WTC11 (cell line): Measurements from ENCODE around the gene TOX2. TPM values are rescaled to one million over a fixed set of nuclear protein-coding genes. Genes with fewer than 3 reads are reported as not detected.

Experiments
- ATAC-seq: fragments of 200-7000 bp; cut with Tn5 transposase; 2 replicates; pipeline ENCODE4 v1.10.0; 2021; ENCODE audit warnings: mild to moderate bottlenecking, moderate library complexity
- CTCF ChIA-PET: fragments of 300-600 bp; sonication (Branson Sonifier 250); formaldehyde crosslinking; loops from one replicate; lab custom pipeline; 2021; ENCODE audit warnings: antibody characterized with exemption; lab: Charles Lee
- POLR2A ChIA-PET: fragments of 350-600 bp; sonication (Branson Sonifier 250); formaldehyde crosslinking; loops from one replicate; lab custom pipeline; 2021; ENCODE audit warnings: antibody characterized with exemption; lab: Charles Lee
- DNase-seq: peaks from one replicate; pipeline ENCODE4 v3.0.0; 2021; ENCODE audit warnings: low spot score
- H3K27ac Mint-ChIP-seq: 2 replicates; pipeline ENCODE4 v1.8.0; 2021; ENCODE audit warnings: mixed read lengths
- H3K27me3 Mint-ChIP-seq: 2 replicates; pipeline ENCODE4 v1.8.0; 2021; ENCODE audit warnings: low read depth, mild to moderate bottlenecking, moderate library complexity, mixed read lengths
- H3K36me3 Mint-ChIP-seq: 2 replicates; pipeline ENCODE4 v1.8.0; 2021; ENCODE audit warnings: mixed read lengths
- H3K4me1 Mint-ChIP-seq: 2 replicates; pipeline ENCODE4 v1.8.0; 2022; ENCODE audit warnings: mixed read lengths
- H3K4me3 Mint-ChIP-seq: 2 replicates; pipeline ENCODE4 v1.8.0; 2021; ENCODE audit warnings: mild to moderate bottlenecking, moderate library complexity, mixed read lengths
- H3K9me3 Mint-ChIP-seq: 2 replicates; pipeline ENCODE4 v1.8.0; 2021; ENCODE audit warnings: mixed read lengths
- AFF4 ChIP-seq: sonication (generic); formaldehyde crosslinking; IDR thresholded peaks from 2 replicates; pipeline ENCODE4 v1.8.1; 2023; ENCODE audit warnings: mild to moderate bottlenecking, missing genetic modification reagents, borderline replicate concordance
- ATF3 ChIP-seq: sonication (generic); formaldehyde crosslinking; conservative IDR thresholded peaks from 2 replicates; pipeline ENCODE4 v1.8.1; 2022; ENCODE audit warnings: mild to moderate bottlenecking, missing genetic modification reagents
- E2F1 ChIP-seq: sonication (generic); formaldehyde crosslinking; IDR thresholded peaks from 2 replicates; pipeline ENCODE4 v1.8.0; 2022; ENCODE audit warnings: mild to moderate bottlenecking, missing genetic modification reagents
- HMGA2 ChIP-seq: fragments of 250-450 bp; sonication (Bioruptor Pico); IDR thresholded peaks from 2 replicates; pipeline ENCODE4 v1.4.0; 2021; ENCODE audit warnings: mild to moderate bottlenecking, moderate library complexity
- IRF1 ChIP-seq: sonication (generic); formaldehyde crosslinking; IDR thresholded peaks from 2 replicates; pipeline ENCODE4 v1.8.0; 2023; ENCODE audit warnings: missing genetic modification reagents
- MLX ChIP-seq: sonication (generic); formaldehyde crosslinking; IDR thresholded peaks from 2 replicates; pipeline ENCODE4 v1.8.1; 2023; ENCODE audit warnings: mild to moderate bottlenecking, missing genetic modification reagents, moderate library complexity
- NFE2L1 ChIP-seq: sonication (generic); formaldehyde crosslinking; IDR thresholded peaks from 2 replicates; pipeline ENCODE4 v1.8.1; 2023; ENCODE audit warnings: missing genetic modification reagents
- NFYB ChIP-seq: sonication (generic); formaldehyde crosslinking; conservative IDR thresholded peaks from 2 replicates; pipeline ENCODE4 v1.8.0; 2022; ENCODE audit warnings: low read depth, missing genetic modification reagents
- NR2C2 ChIP-seq: sonication (generic); formaldehyde crosslinking; IDR thresholded peaks from 2 replicates; pipeline ENCODE4 v1.8.0; 2022; ENCODE audit warnings: mild to moderate bottlenecking, missing genetic modification reagents
- SMAD3 ChIP-seq: sonication (generic); formaldehyde crosslinking; IDR thresholded peaks from 2 replicates; pipeline ENCODE4 v1.8.0; 2022; ENCODE audit warnings: missing genetic modification reagents, mild to moderate bottlenecking, borderline replicate concordance
- STAT6 ChIP-seq: sonication (generic); formaldehyde crosslinking; conservative IDR thresholded peaks from 2 replicates; pipeline ENCODE4 v1.8.1; 2023; ENCODE audit warnings: mild to moderate bottlenecking, low read depth, missing genetic modification reagents, moderate library complexity
- TEAD4 ChIP-seq: sonication (generic); formaldehyde crosslinking; IDR thresholded peaks from 2 replicates; pipeline ENCODE4 v1.8.0; 2022; ENCODE audit warnings: mild to moderate bottlenecking, missing genetic modification reagents
- USF2 ChIP-seq: sonication (generic); formaldehyde crosslinking; IDR thresholded peaks from 2 replicates; pipeline ENCODE4 v1.8.1; 2023; ENCODE audit warnings: mild to moderate bottlenecking, missing genetic modification reagents, moderate library complexity
- ZMAT4 ChIP-seq: fragments of 250-450 bp; sonication (Bioruptor Pico); IDR thresholded peaks from 2 replicates; pipeline ENCODE4 v1.9.0; 2021; ENCODE audit warnings: mild to moderate bottlenecking
- ZNF219 ChIP-seq: sonication (generic); formaldehyde crosslinking; IDR thresholded peaks from 2 replicates; pipeline ENCODE4 v1.8.0; 2023; ENCODE audit warnings: missing genetic modification reagents, mild to moderate bottlenecking, borderline replicate concordance
- ZNF281 ChIP-seq: sonication (generic); formaldehyde crosslinking; IDR thresholded peaks from 2 replicates; pipeline ENCODE4 v1.8.0; 2023; ENCODE audit warnings: mild to moderate bottlenecking, missing genetic modification reagents
- ZNF425 ChIP-seq: fragments of 250-450 bp; sonication (Bioruptor Pico); conservative IDR thresholded peaks from 2 replicates; pipeline ENCODE4 v1.9.0; 2021; ENCODE audit warnings: mild to moderate bottlenecking
- total RNA-seq: library from RNA; stranded (reverse); gene quantifications from 3 replicates; pipeline ENCODE4 v1.2.3, GENCODE V29; 2021

The TOX2 gene
- total RNA-seq, 1 experiment from 2014 or later: 3.4 TPM

- TF ChIP-seq STAT6 (no peak), E2F1 (CRISPR knock-in tag) (no peak), NFYB (CRISPR knock-in tag) (no peak), AFF4 (CRISPR knock-in tag) (no peak), SMAD3 (CRISPR knock-in tag) (no peak), ZNF425 (CRISPR knock-in tag) (no peak), NR2C2 (CRISPR knock-in tag) (no peak), NFE2L1 (CRISPR knock-in tag) (no peak), ZNF219 (CRISPR knock-in tag) (no peak)
These were observed 23.5 kb downstream of the TOX2 start (continued) for GRCh38 chr20:43938017-43938655.

- ATAC-seq (no peak), DNase-seq (no peak)
- Mint-ChIP-seq H3K4me1 (peaks cover 20% of the 10 kb centered on the region), H3K36me3 (no peaks in the 10 kb centered on the region), H3K4me3 (no peak overlapping the region), H3K9me3 (peaks cover 3% of the 10 kb centered on the region; the same call in 1 of the 2 replicates), H3K27ac (no peak overlapping the region), H3K27me3 (no peaks in the 10 kb centered on the region)
- POLR2A ChIA-PET: interaction anchor here (0.7 kb wide), 1 partner anchor 470 kb away, joined by 3 read pairs; no protein-coding TSS in a partner anchor
- CTCF ChIA-PET: no interaction called here
- TF ChIP-seq MLX: no peak
- TF ChIP-seq HMGA2 (CRISPR knock-in tag): no peak
- TF ChIP-seq USF2 (CRISPR knock-in tag): no peak
- no peak for TF ChIP-seq TEAD4
- no peak for TF ChIP-seq IRF1 (CRISPR knock-in tag)
- TF ChIP-seq ZNF281 (CRISPR knock-in tag): no peak
- no peak for TF ChIP-seq ZMAT4 (CRISPR knock-in tag)
- TF ChIP-seq ATF3 (CRISPR knock-in tag): no peak
These were observed 24.5 kb downstream of the TOX2 start for GRCh38 chr20:43938932-43939761.
